ENCODE measurements around the gene SELENOS.

- TF ChIP-seq POLR2A (IDR thresholded peaks at IDR 0.05; ENCODE audit: low read length) (no peak), GATA1 (IDR thresholded peaks at IDR 0.05; ENCODE audit: low read depth, low read length) (no peak)
Measured at GRCh38 chr15:101272584-101272983, 4.7 kb downstream of the SELENOS start.
